Measurements from ENCODE around the gene P2RY4.

DNA sequence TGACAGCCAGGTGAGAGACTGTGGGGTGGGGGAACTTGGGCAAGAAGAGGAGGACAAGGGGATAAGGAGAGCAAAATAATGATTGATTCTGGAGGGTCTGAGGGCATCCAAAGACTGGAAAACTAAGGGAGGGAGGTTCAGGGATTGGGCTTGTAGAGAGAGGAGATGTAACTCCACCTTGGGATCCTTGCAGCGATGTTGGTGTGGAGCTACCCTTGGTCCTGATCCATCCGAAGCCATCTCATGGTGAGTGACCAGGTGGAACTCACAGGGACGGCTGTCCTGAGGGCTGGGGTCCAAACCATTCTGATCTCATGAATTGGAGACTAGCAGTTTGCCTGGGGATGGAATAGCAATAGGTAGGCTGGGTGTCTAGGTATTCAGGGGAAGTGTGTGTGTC lies 20.6 kb upstream of the P2RY4 start:
- TF ChIP-seq, protein P1, sequence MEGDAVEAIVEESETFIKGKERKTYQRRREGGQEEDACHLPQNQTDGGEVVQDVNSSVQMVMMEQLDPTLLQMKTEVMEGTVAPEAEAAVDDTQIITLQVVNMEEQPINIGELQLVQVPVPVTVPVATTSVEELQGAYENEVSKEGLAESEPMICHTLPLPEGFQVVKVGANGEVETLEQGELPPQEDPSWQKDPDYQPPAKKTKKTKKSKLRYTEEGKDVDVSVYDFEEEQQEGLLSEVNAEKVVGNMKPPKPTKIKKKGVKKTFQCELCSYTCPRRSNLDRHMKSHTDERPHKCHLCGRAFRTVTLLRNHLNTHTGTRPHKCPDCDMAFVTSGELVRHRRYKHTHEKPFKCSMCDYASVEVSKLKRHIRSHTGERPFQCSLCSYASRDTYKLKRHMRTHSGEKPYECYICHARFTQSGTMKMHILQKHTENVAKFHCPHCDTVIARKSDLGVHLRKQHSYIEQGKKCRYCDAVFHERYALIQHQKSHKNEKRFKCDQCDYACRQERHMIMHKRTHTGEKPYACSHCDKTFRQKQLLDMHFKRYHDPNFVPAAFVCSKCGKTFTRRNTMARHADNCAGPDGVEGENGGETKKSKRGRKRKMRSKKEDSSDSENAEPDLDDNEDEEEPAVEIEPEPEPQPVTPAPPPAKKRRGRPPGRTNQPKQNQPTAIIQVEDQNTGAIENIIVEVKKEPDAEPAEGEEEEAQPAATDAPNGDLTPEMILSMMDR (IDR thresholded peaks at IDR 0.05 in 8 of 11, conservative IDR thresholded peaks at IDR 0.05 in 3 of 11), result no peak
- no peak for TF ChIP-seq POLR2AphosphoS5 (IDR thresholded peaks at IDR 0.05)
- TF ChIP-seq POLR2A (IDR thresholded peaks at IDR 0.05), result no peak
